Activated B cell treated with CpG ODN at 0.5 μM for 24 hours (primary cell): ENCODE results near the gene PPM1K. TPM values are rescaled to one million over a fixed set of nuclear protein-coding genes. Genes with fewer than 3 reads are reported as not detected.

Source experiments
- ATAC-seq: fragments of 200-7000 bp; cut with Tn5 transposase; one replicate; pipeline ENCODE4 v1.10.0; 2021; ENCODE audit warnings: low read depth, mild to moderate bottlenecking, moderate library complexity
- CTCF ChIA-PET: fragments of 350-600 bp; sonication (Branson Sonifier 250); formaldehyde crosslinking; loops from one replicate; lab custom pipeline; 2021; ENCODE audit warnings: antibody characterized with exemption; lab: Charles Lee
- POLR2A ChIA-PET: fragments of 350-600 bp; sonication (Branson Sonifier 250); formaldehyde crosslinking; loops from one replicate; lab custom pipeline; 2021; ENCODE audit warnings: antibody characterized with exemption; lab: Charles Lee
- DNase-seq: peaks from one replicate; pipeline ENCODE4 v3.0.0; 2022
- H3K27ac Mint-ChIP-seq: one replicate; pipeline ENCODE4 v1.8.0; 2020; ENCODE audit warnings: mixed read lengths
- H3K27me3 Mint-ChIP-seq: one replicate; pipeline ENCODE4 v1.8.0; 2021; ENCODE audit warnings: mixed read lengths
- H3K36me3 Mint-ChIP-seq: one replicate; pipeline ENCODE4 v1.8.0; 2021; ENCODE audit warnings: low read depth, mixed read lengths
- H3K4me1 Mint-ChIP-seq: one replicate; pipeline ENCODE4 v1.8.0; 2021; ENCODE audit warnings: mixed read lengths
- H3K4me3 Mint-ChIP-seq: one replicate; pipeline ENCODE4 v1.8.0; 2020; ENCODE audit warnings: mild to moderate bottlenecking, mixed read lengths
- H3K9me3 Mint-ChIP-seq: one replicate; pipeline ENCODE4 v1.8.0; 2020; ENCODE audit warnings: mixed read lengths
- CTCF ChIP-seq: fragments of 200-600 bp; IDR thresholded peaks from one replicate; pipeline ENCODE4 v1.8.0; 2022; ENCODE audit warnings: antibody characterized with exemption, mild to moderate bottlenecking
- intact Hi-C: fragments of 100-400 bp; cut with micrococcal nuclease; formaldehyde crosslinking; loops from one replicate; pipeline ENCODE4 v1.15.1; 2024
- total RNA-seq: library from RNA; stranded (reverse); gene quantifications from 2 replicates; pipeline ENCODE4 v1.2.3, GENCODE V29; 2022

PPM1K gene
- total RNA-seq, 1 donor from 2014 or later = 76.6 TPM

- ChIA-PET CTCF (no interaction called here), POLR2A (interaction anchor here (1.2 kb wide), 1 partner anchor 38 kb away, joined by 3 read pairs; the partner anchor contains the start of gene PPM1K)
- Mint-ChIP-seq H3K27me3 (no peaks in the 10 kb centered on the region), H3K4me3 (no peak overlapping the region), H3K27ac (no peak overlapping the region), H3K9me3 (no peaks in the 10 kb centered on the region), H3K36me3 (no peaks in the 10 kb centered on the region), H3K4me1 (peaks cover 11% of the 10 kb centered on the region)
- TF ChIP-seq CTCF = no peak
- ATAC-seq (no peak), DNase-seq (no peak)
- intact Hi-C loops = no loop called here
Observed at GRCh38 chr4:88247148-88247547, 37.2 kb downstream of the PPM1K start.

GRCh38 chr4:88246600-88246999 lies 37.8 kb downstream of the PPM1K start:
- H3K27ac Mint-ChIP-seq = no peak overlapping the region
- ATAC-seq = no peak
- H3K36me3 Mint-ChIP-seq = no peaks in the 10 kb centered on the region
- no peak for DNase-seq
- H3K4me3 Mint-ChIP-seq = no peak overlapping the region
- TF ChIP-seq CTCF = no peak
- ChIA-PET POLR2A (interaction anchor here (1.2 kb wide), 1 partner anchor 38 kb away, joined by 3 read pairs; the partner anchor contains the start of gene PPM1K), CTCF (no interaction called here)
- intact Hi-C loops = no loop called here
- peaks cover 11% of the 10 kb centered on the region for H3K4me1 Mint-ChIP-seq
- H3K9me3 Mint-ChIP-seq = no peaks in the 10 kb centered on the region
- no peaks in the 10 kb centered on the region for H3K27me3 Mint-ChIP-seq

- H3K36me3 Mint-ChIP-seq = no peaks in the 10 kb centered on the region
- ChIA-PET POLR2A (interaction anchor here (0.7 to 1.3 kb wide), 2 partner anchors 12 to 39 kb away, joined by 3 to 11 read pairs; partner anchors contain the start of gene PPM1K), CTCF (interaction anchor here (0.8 to 0.9 kb wide), 2 partner anchors 26 to 36 kb away, joined by 4 to 5 read pairs; no protein-coding TSS in a partner anchor)
- peaks cover 11% of the 10 kb centered on the region for H3K4me1 Mint-ChIP-seq
- no peaks in the 10 kb centered on the region for H3K27me3 Mint-ChIP-seq
- TF ChIP-seq CTCF = no peak
- intact Hi-C loops = no loop called here
- ATAC-seq (peak; percentile 88), DNase-seq (no peak)
- H3K27ac Mint-ChIP-seq = no peak overlapping the region
- H3K9me3 Mint-ChIP-seq = no peaks in the 10 kb centered on the region
- peak overlapping the region; percentile 69 for H3K4me3 Mint-ChIP-seq
Observed at GRCh38 chr4:88244816-88245579, 39.4 kb downstream of the PPM1K start.

- H3K4me3 Mint-ChIP-seq = no peak overlapping the region
- no peaks in the 10 kb centered on the region for H3K36me3 Mint-ChIP-seq
- no peaks in the 10 kb centered on the region for H3K9me3 Mint-ChIP-seq
- no peak for DNase-seq
- H3K27me3 Mint-ChIP-seq = no peaks in the 10 kb centered on the region
- no peak for ATAC-seq
- no peak overlapping the region for H3K27ac Mint-ChIP-seq
- ChIA-PET POLR2A (interaction anchor here (0.7 kb wide), 1 partner anchor 280 kb away, joined by 3 read pairs; the partner anchor contains the start of gene PYURF), CTCF (no interaction called here)
- no peak for TF ChIP-seq CTCF
- intact Hi-C loops = no loop called here
- peaks cover 11% of the 10 kb centered on the region for H3K4me1 Mint-ChIP-seq
Observed at GRCh38 chr4:88244056-88244455, 40.3 kb downstream of the PPM1K start.

GRCh38 chr4:88242144-88242543 lies 42.2 kb downstream of the PPM1K start:
- DNase-seq (no peak), ATAC-seq (no peak)
- peaks cover 11% of the 10 kb centered on the region for H3K4me1 Mint-ChIP-seq
- CTCF ChIA-PET = no interaction called here
- H3K9me3 Mint-ChIP-seq = peaks cover 6% of the 10 kb centered on the region
- H3K27me3 Mint-ChIP-seq = no peaks in the 10 kb centered on the region
- H3K4me3 Mint-ChIP-seq = no peak overlapping the region
- H3K27ac Mint-ChIP-seq = no peak overlapping the region
- TF ChIP-seq CTCF = no peak
- H3K36me3 Mint-ChIP-seq = peaks cover 4% of the 10 kb centered on the region
- POLR2A ChIA-PET = no interaction called here
- intact Hi-C loops = no loop called here
